NCI-H146 (cell line): Measurements from ENCODE around the gene SLC9A6.

Experiments used
- DNase-seq: peaks from one replicate; lab custom pipeline; 2025; lab: John Stamatoyannopoulos, UW

Gene SLC9A6

DNA sequence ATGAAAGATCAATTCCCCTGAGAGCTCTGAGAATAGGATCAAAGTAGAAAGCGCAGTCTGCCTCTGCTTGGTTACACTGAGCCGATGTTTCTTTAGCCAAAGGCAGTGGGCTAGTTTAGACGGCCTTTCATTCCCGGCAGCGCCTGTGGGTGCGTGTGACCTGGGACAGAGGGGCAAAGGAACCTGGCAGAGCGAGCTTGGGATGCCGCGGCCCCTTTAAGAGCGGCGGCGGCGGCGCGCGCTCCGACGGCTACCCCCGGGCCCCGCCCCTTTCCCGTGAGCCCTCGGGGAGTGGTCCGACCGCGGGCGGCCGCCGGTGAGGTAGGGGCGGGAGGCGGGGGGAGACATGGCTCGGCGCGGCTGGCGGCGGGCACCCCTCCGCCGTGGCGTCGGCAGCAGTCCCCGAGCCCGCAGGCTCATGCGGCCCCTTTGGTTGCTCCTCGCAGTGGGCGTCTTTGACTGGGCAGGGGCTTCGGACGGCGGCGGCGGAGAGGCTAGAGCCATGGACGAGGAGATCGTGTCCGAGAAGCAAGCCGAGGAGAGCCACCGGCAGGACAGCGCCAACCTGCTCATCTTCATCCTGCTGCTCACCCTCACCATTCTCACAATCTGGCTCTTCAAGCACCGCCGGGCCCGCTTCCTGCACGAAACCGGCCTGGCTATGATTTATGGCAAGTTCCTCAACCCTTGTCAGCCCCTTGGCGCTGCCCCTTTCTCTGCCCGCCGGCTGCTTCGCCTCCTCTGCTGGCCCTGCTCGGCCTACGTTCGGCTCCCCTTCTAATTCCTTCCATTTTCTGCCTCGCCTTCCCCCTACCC is at the start of gene SLC9A6:
TSS of gene SLC9A6 (plus strand) at position 279 of the 816 bp plus-strand sequence. CDS start at position 503, 224 bp downstream.
- DNase-seq = peak; percentile 73

DNA sequence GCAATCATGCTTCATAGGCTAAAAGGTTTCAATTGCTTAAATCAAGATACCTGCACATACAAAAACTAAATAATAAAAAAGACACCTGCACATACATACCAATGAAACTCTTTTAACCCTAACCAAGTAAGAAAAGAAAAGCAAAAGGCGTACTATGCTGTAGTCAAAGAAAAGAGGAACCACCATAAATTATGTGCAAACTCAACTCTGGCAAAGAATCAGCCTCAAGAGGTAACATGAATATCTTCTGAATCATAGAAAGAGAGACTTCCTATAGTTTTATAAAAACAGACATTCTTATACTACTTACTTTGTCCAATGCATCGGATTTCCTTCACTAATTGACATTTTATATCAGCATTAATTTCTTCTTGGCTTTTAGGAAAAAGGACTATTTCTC is 40.7 kb upstream of the SLC9A6 start:
- DNase-seq = no peak

DNA sequence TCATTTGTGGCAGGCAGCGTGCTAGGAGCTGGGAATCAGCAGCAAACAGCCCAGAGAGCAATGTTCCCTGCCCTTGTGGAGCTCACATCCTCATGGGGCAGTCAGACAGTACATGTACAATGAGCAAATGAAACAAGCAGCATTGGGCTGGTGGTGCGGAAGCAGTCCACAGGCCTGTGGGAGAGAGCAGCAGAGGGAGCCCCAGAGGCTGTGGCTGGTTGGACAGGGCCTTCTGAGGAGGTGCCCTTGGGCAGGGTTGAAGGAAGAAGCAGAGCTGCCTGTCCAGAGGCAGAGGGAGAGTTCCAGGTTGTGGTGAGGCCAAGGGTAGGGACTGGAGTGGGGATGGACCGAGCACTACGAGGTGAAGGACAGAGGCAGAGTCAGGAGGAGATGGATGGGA is 33.9 kb upstream of the SLC9A6 start:
- DNase-seq = no peak

DNA sequence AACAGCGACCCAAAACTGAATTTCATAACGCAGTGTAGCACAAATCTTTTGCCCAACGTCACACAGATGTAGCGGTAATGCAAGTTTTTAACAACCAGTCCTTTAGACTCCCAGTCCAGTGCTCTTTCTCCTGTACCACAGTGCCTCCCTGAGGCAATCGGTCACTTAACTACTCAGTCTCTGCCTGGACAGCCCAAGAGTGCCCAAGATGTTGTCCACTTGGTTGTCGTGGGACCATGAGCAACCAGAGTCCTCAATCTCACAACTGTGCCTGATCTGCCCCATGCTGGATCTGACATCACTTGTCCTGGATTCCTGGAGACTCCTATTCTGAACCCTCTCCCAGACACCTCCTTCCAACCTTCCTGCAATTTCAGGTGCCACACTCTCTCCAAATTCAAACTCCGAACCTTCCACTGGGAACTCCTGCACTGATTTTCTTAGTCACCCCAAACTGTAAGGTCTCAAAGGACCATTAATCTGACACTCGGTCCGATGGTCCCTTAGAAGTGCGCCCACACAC is 12.1 kb upstream of the SLC9A6 start:
- DNase-seq = peak; percentile 13

DNA sequence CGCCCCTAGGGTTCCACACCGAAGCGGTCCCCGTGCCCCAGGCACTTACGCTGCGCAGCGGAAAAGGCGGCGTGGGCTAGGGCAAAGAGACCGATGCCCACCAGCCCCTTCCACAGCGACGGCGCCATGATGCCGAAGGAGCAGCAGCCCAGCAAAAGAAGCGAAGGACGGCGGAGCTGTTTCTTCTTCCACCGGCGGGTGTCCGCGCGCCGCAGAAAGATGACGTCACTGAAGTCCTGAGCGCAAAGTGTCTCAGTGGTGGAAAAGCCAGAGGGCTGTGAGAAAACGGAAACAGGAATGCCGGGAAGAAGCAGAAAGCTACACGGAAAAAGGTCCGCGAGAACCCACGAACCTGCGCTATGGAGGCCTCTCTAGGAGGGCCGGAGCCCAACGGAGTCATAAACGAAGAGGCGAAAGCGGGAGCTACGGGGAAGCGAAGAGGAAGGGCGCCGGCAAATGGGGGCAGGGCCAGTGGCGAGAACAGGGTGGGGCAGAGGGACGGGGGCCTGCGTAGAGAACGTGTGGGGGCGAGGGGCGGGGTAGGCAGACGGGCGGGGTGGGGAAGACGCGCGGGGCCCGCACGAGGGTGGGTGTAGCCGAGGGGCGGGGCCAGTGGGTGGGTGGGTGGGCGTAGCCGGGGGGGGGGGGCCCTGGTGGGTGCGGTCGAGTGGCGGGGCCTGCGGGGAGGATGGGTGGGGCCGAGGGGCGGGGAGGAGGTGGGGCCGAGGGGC is 11.5 kb upstream of the SLC9A6 start, which contains the start of gene MMGT1:
TSS of gene MMGT1 (minus strand) at position 441 of the 731 bp plus-strand sequence. CDS start at position 128, 313 bp downstream.
- peak; percentile 87 for DNase-seq

DNA sequence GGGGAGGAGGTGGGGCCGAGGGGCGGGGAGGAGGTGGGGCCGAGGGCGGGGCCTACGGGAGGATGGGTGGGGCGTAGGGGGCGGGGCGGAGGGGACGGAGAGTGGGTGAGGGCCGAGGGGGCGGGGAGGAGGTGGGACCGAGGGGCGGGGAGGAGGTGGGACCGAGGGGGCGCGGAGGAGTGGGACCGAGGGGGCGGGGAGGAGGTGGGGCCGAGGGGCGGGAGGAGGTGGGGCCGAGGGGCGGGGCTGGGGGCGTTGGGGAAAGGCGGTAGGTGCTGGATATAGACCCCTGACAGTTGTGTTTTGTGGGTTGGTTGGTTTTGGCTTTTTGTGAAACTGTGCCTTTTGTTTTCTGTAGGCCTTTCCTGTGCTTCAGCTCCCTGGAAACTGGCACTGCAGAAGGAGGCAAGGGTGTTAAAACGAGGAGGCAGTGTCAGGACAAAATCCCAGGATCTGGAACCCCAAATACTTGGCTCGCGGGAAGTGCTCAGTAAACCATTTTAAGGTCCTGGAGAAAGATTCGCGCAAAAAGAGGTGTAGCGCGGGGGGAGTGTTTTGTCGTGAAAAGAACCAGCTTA is 10.9 kb upstream of the SLC9A6 start:
- DNase-seq = peak; percentile 81

DNA sequence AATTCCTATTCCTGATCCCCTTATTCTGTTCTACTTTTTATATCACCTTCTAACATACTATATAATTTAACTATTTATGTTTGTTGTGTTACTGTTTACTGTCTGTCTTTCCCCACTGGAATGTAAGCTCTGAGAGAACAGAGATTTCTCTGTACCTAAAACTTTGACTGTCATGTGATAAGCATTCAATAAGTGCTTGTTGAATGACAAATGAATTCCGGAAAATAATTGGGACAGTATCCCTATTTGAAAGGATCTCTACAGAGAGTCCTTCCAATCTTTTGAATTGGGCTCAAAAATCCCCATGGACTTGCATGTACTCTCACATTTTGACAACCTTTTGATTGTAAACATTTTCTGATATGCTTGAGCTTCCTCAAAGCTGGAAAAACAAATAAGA is 9.8 kb upstream of the SLC9A6 start:
- DNase-seq = no peak

DNA sequence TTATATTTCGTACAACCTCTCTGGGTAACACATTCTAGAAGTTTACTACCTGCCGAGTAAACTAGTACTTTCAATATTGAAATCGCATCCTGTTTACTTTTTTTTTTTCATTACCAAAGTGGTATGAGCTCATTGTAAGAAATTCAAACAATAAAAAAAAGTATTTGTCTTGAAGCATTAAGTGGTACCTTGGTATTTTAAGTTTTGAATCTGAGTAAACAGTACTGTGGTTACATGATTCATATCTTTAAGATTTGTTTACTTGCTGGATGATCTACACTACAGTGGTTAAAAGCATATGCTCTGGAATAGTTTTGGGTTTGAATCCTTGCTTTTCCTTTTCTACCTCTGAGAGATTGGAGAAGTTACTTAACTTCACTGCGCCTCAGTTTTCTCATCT is 7.6 kb upstream of the SLC9A6 start:
- no peak for DNase-seq

DNA sequence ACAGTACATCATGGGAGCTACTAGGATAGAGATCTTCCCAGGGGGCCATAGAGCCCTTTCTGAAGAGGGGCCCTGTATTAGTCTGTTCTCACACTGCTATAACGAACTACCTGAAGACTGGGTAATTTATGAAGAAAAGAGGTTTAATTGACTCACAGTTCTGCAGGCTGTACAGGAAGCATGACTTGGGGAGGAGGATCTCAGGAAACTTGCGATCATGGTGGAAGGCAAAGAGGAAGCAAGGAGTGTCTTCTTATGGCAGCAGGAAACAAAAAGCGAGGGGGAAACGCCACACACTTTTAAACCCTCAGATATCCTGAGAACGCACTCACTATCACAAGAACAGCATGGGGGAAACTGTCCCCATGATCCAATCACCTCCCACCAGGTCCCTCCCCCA is 4.2 kb upstream of the SLC9A6 start:
- DNase-seq = no peak

DNA sequence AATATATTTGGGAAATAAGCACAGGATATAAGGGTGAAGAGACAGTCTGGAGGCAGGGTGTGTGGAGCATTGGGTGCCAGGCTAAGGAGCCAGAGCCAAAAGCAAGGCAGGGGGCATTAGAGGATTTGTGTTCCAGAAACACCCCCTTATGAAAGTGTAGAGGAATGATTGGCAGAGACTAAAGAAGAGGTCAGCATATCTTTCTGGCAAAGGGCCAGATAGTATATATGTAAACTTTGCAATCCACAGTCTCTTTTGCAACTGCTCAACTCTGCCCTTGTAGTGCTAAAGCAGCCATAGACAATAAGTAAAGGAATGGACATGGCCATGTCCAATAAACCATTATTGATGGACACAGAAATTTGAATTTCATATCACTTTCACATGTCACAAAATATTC is 3.6 kb upstream of the SLC9A6 start:
- DNase-seq = no peak

DNA sequence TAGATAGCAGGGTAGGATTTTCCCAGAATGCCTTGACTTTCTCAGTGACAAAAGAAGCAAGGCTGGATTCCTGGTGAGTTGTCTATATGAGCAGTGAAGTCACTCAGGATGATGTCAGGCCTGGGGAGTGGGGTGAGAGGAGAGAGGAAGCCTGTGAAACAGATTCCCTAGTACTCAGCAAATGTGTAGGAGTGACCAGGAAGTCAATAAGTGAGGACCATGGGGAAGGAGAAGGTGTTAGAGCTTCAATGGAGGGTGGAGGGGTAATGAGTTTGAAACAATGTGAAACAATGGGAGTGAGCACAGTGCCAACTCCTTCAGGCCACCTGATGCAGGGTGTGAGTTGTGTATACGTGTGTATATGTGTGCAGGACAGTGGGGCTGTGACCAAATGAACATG is 2.4 kb upstream of the SLC9A6 start:
- DNase-seq = no peak

DNA sequence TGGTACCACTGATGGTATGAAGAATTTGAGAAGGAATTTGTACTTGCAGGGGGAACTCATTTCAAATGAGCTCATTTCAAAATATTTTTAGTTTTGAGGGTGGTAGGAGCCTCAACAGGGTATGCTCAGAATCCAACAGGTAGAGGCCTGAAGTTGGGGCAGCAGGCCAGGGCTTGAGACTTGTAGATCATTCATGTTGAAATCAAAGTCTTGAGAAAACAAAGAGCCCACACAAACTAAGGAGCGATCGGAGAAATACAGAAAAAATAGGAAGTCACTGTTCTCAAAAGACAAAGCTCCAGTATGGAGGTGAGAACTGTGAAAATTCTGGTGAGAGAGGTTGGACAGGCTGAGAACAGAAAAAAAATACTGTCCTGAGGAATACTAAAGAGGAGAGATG is 979 bp upstream of the SLC9A6 start:
- DNase-seq = no peak

DNA sequence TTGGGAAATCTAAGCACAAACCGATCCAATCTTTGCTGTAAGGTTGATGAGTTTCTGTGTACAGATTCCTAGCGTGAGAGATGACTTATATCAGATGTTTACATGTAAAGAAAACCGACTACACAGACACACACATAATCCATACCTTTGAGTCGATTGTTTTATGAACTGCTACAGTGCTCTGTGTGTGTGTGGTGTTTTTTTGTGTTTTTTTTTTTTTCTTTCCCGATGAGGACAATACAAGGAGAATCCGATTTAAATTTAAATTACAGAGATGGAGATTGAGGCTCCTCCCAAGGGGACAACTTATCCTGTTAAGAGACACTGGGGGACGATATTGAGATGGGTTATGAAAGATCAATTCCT is 461 bp upstream of the SLC9A6 start:
- DNase-seq = no peak

DNA sequence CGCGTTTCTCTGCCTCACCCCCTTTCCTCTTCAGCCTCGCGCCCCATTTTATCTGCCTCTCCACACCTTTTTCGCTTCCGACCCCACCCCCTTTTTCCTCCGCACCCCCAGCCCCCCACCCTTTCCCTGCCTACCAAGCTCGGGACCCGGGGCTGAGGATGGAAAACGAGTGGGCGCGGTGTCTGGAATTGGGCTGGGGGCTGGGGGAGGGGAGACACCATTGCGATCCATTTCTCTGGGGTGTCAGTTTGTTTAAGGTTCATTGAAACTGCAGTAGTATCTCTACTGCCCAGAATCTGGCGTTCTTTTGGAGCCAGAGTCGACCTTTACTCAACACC is 707 bp downstream of the SLC9A6 start:
- no peak for DNase-seq

DNA sequence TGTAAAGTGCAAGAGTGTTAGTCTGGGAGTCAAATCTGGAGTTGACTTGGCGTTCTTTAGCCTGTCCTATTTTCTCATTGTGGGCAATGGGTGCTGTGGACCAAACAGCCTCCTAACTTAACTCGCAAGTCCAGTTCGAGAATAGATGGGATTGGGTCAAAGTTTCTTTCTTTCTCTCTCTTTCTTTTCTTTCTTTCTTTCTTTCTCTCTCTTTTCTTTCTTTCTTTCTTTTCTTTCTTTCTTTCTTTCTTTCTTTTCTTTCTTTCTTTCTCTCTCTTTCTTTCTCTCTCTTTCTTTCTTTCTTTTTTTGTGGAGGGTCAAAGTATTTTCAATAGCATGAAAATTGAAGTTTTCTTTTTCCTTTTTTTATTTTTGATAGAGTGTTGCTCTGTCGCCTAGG is 3.0 kb downstream of the SLC9A6 start:
- no peak for DNase-seq

DNA sequence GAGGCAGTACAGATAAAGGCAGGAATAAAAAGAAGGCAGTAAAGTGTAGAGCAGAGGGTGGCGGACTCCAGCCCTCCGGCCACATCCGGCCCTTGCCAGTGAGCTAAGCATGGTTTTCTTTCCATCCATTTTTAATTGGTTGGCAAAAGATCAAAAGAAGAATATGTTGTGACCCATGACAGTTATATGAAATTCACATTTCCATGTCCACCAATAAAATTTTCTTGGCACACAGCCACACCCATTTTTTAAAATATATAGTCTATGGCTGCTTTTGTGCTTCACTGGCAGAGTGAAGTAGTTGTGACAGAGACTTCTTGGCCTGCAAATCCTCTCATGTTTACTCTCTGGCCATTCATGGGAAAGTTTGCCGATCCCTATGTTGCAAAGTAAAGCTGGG is 29.8 kb downstream of the SLC9A6 start:
- no peak for DNase-seq

DNA sequence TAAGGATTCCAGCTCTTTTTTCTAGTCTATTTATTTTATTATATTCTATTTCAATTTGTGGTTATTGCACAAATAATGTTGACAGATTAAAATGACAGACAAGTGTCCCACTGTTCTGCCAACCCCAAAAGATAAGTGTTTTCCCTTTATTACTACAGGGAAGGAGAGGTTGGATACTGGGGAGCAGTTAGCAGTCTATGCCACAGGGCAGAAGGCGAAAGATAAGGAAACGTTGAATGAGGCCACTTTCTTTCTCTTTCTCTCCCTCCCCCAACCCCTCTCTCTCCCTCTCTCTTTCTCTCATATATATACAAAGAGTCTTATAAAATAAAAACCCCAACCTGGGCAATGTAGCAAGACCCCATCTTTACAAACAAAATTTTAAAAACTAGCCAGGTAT is 31.6 kb downstream of the SLC9A6 start:
- DNase-seq = no peak

DNA sequence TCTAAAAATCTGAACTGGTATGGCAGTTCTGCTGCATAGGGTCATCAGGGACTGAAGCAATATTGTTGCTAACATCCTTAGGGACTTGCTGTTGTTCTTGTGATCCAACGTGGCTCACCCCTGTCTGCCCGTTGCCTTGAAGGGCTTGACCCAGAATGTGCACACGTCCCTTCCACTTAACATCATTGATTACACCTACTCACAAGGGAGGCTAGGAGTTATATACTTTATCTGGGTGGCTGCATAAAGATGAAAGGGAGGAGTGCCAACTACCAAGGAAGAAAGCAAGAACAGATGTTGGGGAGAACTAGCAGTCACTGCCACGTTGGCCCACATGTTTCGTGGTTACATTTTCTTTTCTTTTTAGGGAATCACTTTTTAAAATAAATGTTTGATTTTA is 34.0 kb downstream of the SLC9A6 start:
- no peak for DNase-seq

DNA sequence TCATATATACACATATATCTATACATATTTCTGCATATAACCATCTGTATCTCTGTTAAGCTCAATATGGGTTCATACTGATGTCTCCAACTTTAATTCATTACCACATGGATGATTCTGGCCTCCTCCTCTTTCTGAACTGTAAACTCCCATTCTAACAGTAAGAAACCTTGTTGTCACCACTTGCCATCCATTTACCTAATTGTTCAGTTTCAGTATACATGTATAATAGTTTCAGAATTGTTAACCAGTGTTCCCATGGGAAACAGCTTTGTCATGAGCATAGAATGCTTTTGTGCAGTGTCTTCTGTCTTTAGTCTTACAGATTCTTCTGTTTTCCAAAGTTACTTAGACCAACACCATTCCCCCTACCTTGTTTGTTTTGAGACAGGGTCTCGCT is 35.9 kb downstream of the SLC9A6 start:
- DNase-seq = no peak

DNA sequence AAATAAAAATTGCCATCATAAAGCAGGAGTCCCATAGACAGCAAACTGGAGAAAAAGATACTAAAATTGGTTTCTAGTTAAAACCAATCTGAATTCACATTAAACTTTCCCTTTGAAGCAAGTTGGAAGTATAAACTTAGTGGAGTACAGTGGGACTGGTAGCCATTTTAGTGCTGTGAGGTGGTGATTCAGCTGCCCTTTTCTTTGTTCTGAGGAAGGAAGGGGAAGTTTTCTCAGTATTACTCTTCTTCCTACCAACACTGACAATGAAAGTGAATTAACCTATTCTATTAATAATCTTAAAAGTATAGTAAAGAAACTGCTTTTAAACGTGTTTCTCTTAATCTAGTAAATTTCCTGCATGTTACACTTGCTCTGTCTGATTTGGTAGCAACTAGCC is 36.7 kb downstream of the SLC9A6 start:
- DNase-seq = no peak

DNA sequence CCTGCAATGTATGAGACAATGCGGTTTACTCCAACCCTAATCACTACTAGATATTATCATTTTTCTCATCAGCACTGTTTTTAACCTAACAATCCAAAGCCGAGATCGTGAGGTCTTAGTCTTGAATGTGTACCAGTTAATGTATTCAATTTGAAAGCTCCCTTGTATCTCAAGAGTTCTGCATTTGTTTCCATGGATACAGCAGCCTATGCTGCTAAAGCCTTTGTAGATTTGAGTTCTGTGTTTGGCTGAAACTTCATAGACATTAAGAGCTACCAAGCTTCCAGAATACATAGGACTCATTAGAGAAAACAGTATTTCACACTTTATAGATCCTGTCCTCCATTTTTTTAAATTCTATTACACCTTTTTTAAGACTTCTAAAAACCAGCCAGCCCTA is 39.9 kb downstream of the SLC9A6 start:
- no peak for DNase-seq

DNA sequence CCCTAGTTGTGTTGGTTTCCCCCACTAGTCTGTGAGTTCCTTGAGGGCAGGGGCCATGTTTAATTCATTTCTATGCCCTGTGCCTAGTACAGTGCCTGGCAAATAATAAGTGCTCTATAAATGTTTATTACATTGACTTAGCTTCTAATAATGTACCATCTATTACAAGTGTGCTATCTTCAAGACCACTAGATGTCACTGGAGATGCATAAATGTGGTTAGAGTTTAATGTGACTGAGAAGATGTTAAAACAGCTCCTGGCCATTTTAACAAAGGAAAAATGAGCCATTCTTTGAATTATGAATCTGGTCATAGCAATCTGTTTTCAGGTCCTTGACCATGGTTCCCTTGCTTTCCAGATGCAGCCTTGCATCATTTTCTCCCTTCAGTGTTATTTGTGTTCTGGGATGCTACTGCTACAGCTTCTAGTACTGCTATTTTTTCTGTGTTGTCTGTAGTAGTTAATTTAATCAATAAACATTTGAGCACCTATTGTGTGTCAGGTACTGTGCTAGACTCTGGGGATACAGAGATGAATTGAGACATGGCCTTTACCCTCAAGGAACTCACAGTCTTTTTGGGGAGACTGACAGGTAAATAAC is 43.2 kb downstream of the SLC9A6 start:
- DNase-seq = peak; percentile 34

DNA sequence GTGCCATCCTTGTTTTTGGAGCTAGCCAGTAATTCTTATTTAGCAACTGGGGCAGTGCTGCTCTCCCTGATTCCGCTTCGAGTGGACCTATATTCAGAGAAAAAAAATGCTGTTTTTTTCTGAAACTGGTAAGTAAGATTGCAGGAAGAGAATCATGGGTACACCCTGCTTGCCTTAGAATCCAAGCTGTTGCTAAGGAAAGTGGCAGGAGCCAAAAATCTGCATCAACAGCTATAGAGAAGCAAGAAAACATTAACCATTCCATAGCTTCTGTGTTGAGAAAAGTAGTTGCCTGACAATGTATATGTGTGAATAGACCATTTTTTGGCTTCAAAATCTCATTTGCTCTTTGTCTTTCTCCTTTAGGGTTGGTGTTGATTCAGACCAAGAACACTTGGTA is 44.5 kb downstream of the SLC9A6 start:
- no peak for DNase-seq
